ENCODE measurements around the gene HMGN5. TPM values are rescaled to one million over a fixed set of nuclear protein-coding genes. Genes with fewer than 3 reads are reported as not detected.

The HMGN5 gene
- total RNA-seq, 1 experiment from 2014 or later, result 21.7 TPM

DNA sequence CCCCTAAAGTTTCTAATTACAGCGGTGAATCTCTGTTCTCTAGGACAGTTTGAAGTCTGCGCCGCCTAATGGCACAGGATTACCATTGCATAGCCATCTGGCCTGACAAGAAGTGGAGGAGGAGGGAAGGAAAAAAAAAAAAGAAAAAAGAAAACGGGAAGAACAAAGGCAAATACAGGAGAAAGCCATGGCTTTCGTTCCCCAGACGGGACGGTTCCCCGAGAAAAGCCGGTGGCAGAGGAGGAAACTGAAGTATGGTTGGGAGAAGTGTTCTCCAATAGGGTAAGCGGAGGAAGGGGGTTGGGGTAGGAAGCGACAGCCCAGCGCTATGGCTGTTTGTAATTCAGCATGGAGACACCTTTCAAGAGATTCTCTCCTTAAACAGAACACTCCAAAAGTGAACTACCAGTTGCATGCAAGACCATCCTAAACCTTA, 80.8 kb downstream of the HMGN5 start:
- Mint-ChIP-seq H3K4me1 (peaks cover 3% of the 10 kb centered on the region; the same call in 1 of the 2 replicates), H3K4me3 (peak overlapping the region; percentile 96), H3K27ac (peak overlapping the region; percentile 95), H3K9me3 (no peaks in the 10 kb centered on the region), H3K27me3 (ENCODE audit: low read depth) (peaks cover 25% of the 10 kb centered on the region), H3K36me3 (no peaks in the 10 kb centered on the region)
- ChIA-PET POLR2A (interaction anchor here (1.3 kb wide), 1 partner anchor 81 kb away, joined by 5 read pairs; the partner anchor contains the start of genes HMGN5 and SH3BGRL), CTCF (interaction anchor here (0.9 to 1.1 kb wide), 3 partner anchors 75 to 243 kb away, joined by 3 read pairs; no protein-coding TSS in a partner anchor)
- DNase-seq (ENCODE audit: low spot score) (peak; percentile 42), ATAC-seq (peak; percentile 63)
- TF ChIP-seq, protein P1, sequence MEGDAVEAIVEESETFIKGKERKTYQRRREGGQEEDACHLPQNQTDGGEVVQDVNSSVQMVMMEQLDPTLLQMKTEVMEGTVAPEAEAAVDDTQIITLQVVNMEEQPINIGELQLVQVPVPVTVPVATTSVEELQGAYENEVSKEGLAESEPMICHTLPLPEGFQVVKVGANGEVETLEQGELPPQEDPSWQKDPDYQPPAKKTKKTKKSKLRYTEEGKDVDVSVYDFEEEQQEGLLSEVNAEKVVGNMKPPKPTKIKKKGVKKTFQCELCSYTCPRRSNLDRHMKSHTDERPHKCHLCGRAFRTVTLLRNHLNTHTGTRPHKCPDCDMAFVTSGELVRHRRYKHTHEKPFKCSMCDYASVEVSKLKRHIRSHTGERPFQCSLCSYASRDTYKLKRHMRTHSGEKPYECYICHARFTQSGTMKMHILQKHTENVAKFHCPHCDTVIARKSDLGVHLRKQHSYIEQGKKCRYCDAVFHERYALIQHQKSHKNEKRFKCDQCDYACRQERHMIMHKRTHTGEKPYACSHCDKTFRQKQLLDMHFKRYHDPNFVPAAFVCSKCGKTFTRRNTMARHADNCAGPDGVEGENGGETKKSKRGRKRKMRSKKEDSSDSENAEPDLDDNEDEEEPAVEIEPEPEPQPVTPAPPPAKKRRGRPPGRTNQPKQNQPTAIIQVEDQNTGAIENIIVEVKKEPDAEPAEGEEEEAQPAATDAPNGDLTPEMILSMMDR (IDR thresholded peaks at IDR 0.05), result 0 out of 2 replicates have a peak, but pooled peaks have one; percentile 19
- TF ChIP-seq ZNF317 (CRISPR knock-in tag; IDR thresholded peaks at IDR 0.05; ENCODE audit: borderline replicate concordance, low read depth), result no peak

DNA sequence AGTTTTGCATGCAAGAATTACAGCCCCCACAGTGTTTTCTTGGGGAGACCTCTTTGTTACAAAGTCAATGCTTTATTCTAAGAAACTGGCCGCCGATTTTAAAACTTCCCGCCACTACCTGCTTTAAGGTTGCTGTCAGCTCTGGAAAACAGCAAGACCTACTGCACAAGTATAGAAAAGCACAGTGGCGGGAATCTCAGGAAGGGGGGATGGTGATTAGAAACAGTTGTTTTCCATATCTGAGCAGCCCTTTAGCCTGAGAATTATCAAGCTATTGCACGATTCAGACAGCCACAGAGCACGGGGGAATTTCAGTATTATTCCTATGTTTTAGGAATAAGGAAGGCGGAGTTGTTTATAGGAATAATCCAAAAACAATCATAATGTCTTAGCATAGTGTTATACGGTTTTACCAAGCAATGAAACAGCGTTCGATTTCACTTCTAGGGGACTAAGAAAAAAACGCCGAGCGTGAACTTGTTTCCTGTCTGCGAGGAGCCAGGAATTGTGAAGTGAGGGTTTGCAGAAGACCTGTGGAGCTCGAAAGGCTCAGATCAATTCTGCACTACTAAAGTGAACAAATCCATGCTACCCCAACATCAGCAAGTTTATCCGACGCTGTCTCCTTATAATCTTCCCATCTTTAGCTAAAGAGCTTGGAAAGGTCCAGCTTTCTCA, 81.3 kb downstream of the HMGN5 start:
- Mint-ChIP-seq H3K4me1 (peaks cover 3% of the 10 kb centered on the region; the same call in 1 of the 2 replicates), H3K9me3 (no peaks in the 10 kb centered on the region), H3K27me3 (ENCODE audit: low read depth) (peaks cover 25% of the 10 kb centered on the region), H3K4me3 (peak overlapping the region; percentile 96), H3K27ac (no peak overlapping the region), H3K36me3 (no peaks in the 10 kb centered on the region)
- CTCF ChIA-PET, result interaction anchor here (0.9 to 1.1 kb wide), 2 partner anchors 207 to 243 kb away, joined by 3 read pairs; no protein-coding TSS in a partner anchor
- DNase-seq (ENCODE audit: low spot score) (no peak), ATAC-seq (no peak)
- POLR2A ChIA-PET, result interaction anchor here (1.3 kb wide), 1 partner anchor 82 kb away, joined by 5 read pairs; the partner anchor contains the start of genes HMGN5 and SH3BGRL
- TF ChIP-seq ZNF317 (CRISPR knock-in tag; IDR thresholded peaks at IDR 0.05; ENCODE audit: borderline replicate concordance, low read depth) (no peak), MAX (CRISPR knock-in tag; IDR thresholded peaks at IDR 0.05) (no peak), PRRX2 (CRISPR knock-in tag; IDR thresholded peaks at IDR 0.05) (no peak), SP1 (CRISPR knock-in tag; conservative IDR thresholded peaks at IDR 0.05) (no peak), MYBL2 (CRISPR knock-in tag; IDR thresholded peaks at IDR 0.05) (no peak), USF2 (CRISPR knock-in tag; IDR thresholded peaks at IDR 0.05) (no peak), STAT6 (CRISPR knock-in tag; conservative IDR thresholded peaks at IDR 0.05; ENCODE audit: low read depth) (no peak), ELF4 (CRISPR knock-in tag; IDR thresholded peaks at IDR 0.05; ENCODE audit: low read depth) (no peak), FOXJ3 (CRISPR knock-in tag; IDR thresholded peaks at IDR 0.05; ENCODE audit: borderline replicate concordance) (no peak)
- TF ChIP-seq, protein P2, sequence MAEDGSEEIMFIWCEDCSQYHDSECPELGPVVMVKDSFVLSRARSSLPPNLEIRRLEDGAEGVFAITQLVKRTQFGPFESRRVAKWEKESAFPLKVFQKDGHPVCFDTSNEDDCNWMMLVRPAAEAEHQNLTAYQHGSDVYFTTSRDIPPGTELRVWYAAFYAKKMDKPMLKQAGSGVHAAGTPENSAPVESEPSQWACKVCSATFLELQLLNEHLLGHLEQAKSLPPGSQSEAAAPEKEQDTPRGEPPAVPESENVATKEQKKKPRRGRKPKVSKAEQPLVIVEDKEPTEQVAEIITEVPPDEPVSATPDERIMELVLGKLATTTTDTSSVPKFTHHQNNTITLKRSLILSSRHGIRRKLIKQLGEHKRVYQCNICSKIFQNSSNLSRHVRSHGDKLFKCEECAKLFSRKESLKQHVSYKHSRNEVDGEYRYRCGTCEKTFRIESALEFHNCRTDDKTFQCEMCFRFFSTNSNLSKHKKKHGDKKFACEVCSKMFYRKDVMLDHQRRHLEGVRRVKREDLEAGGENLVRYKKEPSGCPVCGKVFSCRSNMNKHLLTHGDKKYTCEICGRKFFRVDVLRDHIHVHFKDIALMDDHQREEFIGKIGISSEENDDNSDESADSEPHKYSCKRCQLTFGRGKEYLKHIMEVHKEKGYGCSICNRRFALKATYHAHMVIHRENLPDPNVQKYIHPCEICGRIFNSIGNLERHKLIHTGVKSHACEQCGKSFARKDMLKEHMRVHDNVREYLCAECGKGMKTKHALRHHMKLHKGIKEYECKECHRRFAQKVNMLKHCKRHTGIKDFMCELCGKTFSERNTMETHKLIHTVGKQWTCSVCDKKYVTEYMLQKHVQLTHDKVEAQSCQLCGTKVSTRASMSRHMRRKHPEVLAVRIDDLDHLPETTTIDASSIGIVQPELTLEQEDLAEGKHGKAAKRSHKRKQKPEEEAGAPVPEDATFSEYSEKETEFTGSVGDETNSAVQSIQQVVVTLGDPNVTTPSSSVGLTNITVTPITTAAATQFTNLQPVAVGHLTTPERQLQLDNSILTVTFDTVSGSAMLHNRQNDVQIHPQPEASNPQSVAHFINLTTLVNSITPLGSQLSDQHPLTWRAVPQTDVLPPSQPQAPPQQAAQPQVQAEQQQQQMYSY (CRISPR knock-in tag; IDR thresholded peaks at IDR 0.05), result no peak

All from WTC11 (cell line).